Measurements from ENCODE around the gene CADPS. TPM values are rescaled to one million over a fixed set of nuclear protein-coding genes. Genes with fewer than 3 reads are reported as not detected.

Gene CADPS
- total RNA-seq, 2 experiments from 2014 or later = not detected

DNA sequence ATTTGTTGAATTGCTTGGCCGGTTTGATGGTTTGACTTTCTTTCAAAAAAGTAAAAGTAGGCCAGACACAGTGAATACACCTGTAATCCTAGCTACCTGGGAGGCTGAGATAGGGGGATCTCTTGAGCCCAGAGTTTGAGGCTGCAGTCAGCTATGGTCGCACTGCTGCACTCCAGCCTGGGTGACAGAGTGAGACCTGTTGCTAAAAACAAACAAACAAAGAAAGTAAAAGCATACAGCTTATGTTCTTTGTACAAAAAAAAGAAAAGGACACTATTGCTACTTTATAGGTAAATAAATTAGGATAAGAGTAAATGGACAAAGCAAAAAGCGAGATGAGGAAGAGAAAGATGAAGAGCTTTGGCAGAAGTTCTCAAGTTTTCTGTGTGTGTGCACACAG is 488.0 kb downstream of the CADPS start:
- Mint-ChIP-seq H3K9me3 (ENCODE audit: low read depth) (peaks cover 4% of the 10 kb centered on the region), H3K36me3 (ENCODE audit: low read depth) (no peaks in the 10 kb centered on the region), H3K4me1 (no peaks in the 10 kb centered on the region), H3K4me3 (no peak overlapping the region), H3K27me3 (peaks cover 7% of the 10 kb centered on the region), H3K27ac (no peak overlapping the region)
- CTCF ChIA-PET = interaction anchor here (0.6 kb wide), 2 partner anchors 46 to 114 kb away, joined by 3 to 4 read pairs; no protein-coding TSS in a partner anchor
- ATAC-seq = no peak
- no peak for DNase-seq
- POLR2A ChIA-PET = no interaction called here
- intact Hi-C loops (cut with DNase I, micrococcal nuclease) = no loop called here

DNA sequence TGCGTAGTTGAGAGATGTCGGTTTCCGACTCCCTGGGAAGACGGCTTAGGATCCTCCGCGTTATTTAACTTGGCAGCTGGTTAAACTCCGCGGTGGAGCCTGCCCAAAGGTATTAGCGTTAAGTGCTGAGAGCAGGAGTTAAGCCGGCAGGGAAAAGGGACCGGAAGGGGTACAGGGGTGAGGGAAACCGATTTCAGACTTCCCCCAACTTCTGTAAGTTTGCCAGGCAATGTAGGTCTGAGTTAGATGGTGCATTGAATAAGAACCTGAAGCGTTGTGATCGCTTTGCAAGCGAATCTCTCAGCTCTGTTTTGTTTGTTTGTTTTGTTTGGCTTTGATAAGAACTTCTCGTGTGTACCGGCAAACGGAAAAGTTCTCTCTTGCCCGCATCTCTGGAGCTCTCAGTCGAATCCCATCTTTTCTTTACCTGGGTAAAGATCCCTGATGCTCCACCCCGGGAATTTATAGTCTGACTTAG is 495.9 kb downstream of the CADPS start:
- intact Hi-C loops (cut with DNase I, micrococcal nuclease) = loop anchor here (10.0 kb wide), 2 partner anchors 495 to 815 kb away; partner anchors contain the start of genes CADPS (in 1 of the 2) and PTPRG (in 1 of the 2)
- no peak overlapping the region for H3K27ac Mint-ChIP-seq
- DNase-seq = no peak
- no peaks in the 10 kb centered on the region for H3K9me3 Mint-ChIP-seq (ENCODE audit: low read depth)
- peaks cover 60% of the 10 kb centered on the region for H3K27me3 Mint-ChIP-seq
- no peak for ATAC-seq
- H3K36me3 Mint-ChIP-seq (ENCODE audit: low read depth) = no peaks in the 10 kb centered on the region
- H3K4me3 Mint-ChIP-seq = no peak overlapping the region
- ChIA-PET POLR2A (no interaction called here), CTCF (no interaction called here)
- H3K4me1 Mint-ChIP-seq = peaks cover under 1% of the 10 kb centered on the region

DNA sequence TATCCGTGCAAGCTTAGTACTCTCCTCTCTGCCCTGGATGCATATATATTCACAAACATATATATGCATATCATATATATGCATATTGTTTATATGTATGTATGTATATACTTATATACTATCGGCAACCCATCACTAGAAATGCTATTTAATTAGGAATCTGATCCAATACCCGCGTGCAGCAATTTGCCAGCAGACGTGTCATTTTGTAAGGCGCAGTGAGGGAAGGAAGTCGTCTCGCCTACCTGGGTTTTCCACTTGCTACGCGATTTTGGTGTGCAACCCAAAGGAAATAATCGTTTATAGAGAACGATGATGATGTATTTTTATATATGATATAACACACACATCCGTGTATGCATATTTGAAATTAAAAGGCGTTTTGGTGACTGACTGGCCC is 496.3 kb downstream of the CADPS start:
- H3K4me3 Mint-ChIP-seq = no peak overlapping the region
- H3K9me3 Mint-ChIP-seq (ENCODE audit: low read depth) = no peaks in the 10 kb centered on the region
- H3K27me3 Mint-ChIP-seq = peaks cover 65% of the 10 kb centered on the region
- CTCF ChIA-PET = no interaction called here
- DNase-seq (no peak), ATAC-seq (no peak)
- no peaks in the 10 kb centered on the region for H3K36me3 Mint-ChIP-seq (ENCODE audit: low read depth)
- no peak overlapping the region for H3K27ac Mint-ChIP-seq
- POLR2A ChIA-PET = no interaction called here
- H3K4me1 Mint-ChIP-seq = peaks cover 4% of the 10 kb centered on the region
- intact Hi-C loops (cut with DNase I, micrococcal nuclease) = loop anchor here (1.0 to 10.0 kb wide), 3 partner anchors 9 to 814 kb away; partner anchors contain the start of genes CADPS (in 1 of the 2) and PTPRG (in 1 of the 2)

DNA sequence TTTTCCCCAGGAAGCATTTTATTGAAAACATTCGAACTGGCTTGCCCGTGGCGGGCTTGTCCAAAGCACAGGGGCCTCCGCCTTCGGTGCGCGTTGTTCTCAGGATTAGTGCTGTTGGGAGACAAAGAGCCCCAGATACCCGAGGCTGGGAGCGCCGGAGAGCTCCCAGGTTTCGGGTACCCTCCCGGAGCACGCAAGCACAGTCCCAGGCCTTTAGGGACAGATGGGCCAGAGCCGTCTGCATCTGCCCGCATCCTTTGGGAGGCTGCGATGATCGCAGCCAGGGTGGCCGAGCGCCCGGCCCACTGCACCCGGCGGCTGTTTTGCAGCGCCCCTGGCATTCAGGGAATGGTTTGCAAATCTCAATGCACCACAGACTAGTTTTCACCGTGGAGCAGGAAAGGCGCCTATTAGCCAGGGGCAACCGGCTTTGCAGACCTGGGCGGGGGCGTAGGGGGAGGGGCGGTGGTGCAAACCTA is 496.9 kb downstream of the CADPS start:
- H3K4me3 Mint-ChIP-seq = no peak overlapping the region
- H3K36me3 Mint-ChIP-seq (ENCODE audit: low read depth) = no peaks in the 10 kb centered on the region
- no peak overlapping the region for H3K27ac Mint-ChIP-seq
- no peak for ATAC-seq
- CTCF ChIA-PET = no interaction called here
- intact Hi-C loops (cut with DNase I, micrococcal nuclease) = loop anchor here (1.0 to 10.0 kb wide), 3 partner anchors 8 to 814 kb away; partner anchors contain the start of genes CADPS (in 1 of the 2) and PTPRG (in 1 of the 2)
- POLR2A ChIA-PET = no interaction called here
- DNase-seq = no peak
- peaks cover 69% of the 10 kb centered on the region for H3K27me3 Mint-ChIP-seq
- H3K4me1 Mint-ChIP-seq = peaks cover 4% of the 10 kb centered on the region
- H3K9me3 Mint-ChIP-seq (ENCODE audit: low read depth) = no peaks in the 10 kb centered on the region

DNA sequence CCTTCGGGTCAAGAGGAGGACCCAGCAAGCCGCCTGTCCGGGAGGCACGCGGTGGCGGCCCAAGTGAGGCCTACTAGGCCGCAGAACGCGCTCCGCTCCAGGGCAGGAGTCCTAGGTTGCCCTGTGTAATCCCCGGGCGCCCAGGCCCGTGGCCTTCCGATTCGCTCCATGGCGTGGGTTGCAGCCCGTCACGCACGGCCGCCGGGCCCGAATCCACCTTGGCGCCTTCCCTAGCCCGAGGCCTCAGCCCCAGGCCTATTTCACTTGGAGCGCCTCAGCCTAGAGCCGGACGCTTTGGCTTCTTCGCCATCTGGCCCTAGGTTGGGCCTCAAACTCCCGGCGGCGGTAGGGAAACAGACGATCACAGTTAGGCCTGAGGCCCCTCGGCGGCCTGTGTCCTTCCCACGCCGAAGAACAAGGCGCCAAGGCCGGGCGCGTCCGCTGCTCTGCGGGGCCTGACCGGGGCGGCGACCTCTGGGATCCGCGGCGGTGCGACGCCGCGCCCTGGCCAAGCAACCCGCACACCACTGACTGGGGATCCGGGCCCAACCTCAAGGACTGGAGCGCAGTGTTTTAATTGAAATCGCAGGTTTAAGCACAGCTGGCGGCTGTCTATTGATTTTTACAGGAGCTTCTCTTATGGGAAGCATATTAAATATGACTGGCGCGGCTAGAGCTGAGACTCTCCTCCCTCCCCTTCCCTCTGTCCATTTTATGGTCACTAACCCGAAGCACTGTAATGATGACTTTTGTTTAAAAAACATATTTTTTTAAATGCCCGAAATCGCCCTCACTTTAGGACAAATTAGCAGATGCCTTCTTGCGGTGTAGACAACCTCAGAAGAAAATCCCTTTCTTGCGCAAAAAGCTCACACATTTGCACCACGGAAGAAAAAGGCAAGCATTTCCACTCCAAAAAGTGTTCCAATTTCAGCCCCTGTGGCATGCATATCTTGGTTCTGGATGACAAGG is 498.0 kb downstream of the CADPS start:
- peaks cover 7% of the 10 kb centered on the region for H3K4me1 Mint-ChIP-seq
- H3K4me3 Mint-ChIP-seq = no peak overlapping the region
- no peaks in the 10 kb centered on the region for H3K36me3 Mint-ChIP-seq (ENCODE audit: low read depth)
- ChIA-PET POLR2A (no interaction called here), CTCF (no interaction called here)
- peaks cover 69% of the 10 kb centered on the region for H3K27me3 Mint-ChIP-seq
- H3K9me3 Mint-ChIP-seq (ENCODE audit: low read depth) = no peaks in the 10 kb centered on the region
- no peak overlapping the region for H3K27ac Mint-ChIP-seq
- no peak for ATAC-seq
- DNase-seq = no peak
- intact Hi-C loops (cut with DNase I, micrococcal nuclease) = loop anchor here (10.0 kb wide), 2 partner anchors 498 to 812 kb away; partner anchors contain the start of genes CADPS (in 1 of the 2) and PTPRG (in 1 of the 2)

DNA sequence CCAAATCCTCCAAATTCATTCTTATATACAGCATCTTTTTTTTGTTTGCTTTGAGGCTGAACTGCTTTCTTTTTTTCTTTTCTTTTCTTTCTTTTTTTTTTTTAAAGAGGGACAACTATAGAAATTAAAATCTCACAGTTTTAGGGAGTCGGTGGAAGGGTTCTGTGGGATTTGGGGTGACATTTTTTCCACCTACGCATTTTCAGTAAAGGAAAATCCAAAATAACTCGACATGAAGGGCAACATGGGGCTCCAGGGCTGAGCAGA is 498.8 kb downstream of the CADPS start:
- ATAC-seq = no peak
- Mint-ChIP-seq H3K9me3 (ENCODE audit: low read depth) (no peaks in the 10 kb centered on the region), H3K4me3 (no peak overlapping the region), H3K27ac (no peak overlapping the region), H3K4me1 (peaks cover 7% of the 10 kb centered on the region), H3K27me3 (peaks cover 67% of the 10 kb centered on the region), H3K36me3 (ENCODE audit: low read depth) (no peaks in the 10 kb centered on the region)
- intact Hi-C loops (cut with DNase I, micrococcal nuclease) = loop anchor here (10.0 kb wide), 2 partner anchors 498 to 812 kb away; partner anchors contain the start of genes CADPS (in 1 of the 2) and PTPRG (in 1 of the 2)
- DNase-seq = no peak
- ChIA-PET CTCF (no interaction called here), POLR2A (no interaction called here)

DNA sequence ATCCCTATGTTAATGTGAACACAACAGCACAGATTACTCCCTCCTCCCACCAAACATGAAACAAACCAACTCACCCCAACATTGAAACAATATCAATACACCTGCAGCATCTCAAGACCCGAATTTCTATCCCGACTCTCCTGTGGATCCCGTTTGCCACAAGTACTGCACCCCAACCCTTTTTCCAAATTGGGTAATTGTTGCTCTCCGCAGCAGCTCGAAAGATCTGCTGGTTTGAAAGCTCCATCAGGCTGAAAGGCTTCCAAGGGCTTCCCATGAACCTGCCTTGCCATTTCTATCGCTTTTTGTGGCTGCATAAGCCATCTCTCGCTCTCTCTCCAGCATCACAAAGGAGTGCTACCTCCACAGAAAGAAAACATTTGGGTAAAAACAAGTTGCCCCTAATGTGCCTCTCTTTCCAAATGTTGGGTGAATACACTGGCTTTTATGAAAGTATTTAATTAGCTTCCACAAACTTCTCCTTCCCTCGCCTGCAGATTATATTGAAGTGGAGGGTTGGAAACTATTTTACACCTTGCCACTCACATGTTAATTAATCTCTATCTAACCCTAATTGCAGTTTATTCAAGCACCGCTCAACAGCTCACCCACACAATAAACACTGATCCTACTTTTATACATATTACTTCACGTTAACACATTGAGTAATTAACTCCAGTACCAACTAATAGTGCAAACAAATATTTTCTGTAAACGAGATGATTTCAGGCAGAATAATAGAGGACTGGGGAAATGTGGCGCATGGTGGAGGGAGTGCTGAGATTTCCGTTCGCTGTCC is 499.4 kb downstream of the CADPS start:
- H3K27me3 Mint-ChIP-seq = peaks cover 68% of the 10 kb centered on the region
- DNase-seq = no peak
- no peak for ATAC-seq
- ChIA-PET POLR2A (no interaction called here), CTCF (no interaction called here)
- peaks cover 7% of the 10 kb centered on the region for H3K4me1 Mint-ChIP-seq
- H3K27ac Mint-ChIP-seq = no peak overlapping the region
- intact Hi-C loops (cut with DNase I, micrococcal nuclease) = loop anchor here (10.0 kb wide), 2 partner anchors 499 to 811 kb away; partner anchors contain the start of genes CADPS (in 1 of the 2) and PTPRG (in 1 of the 2)
- H3K36me3 Mint-ChIP-seq (ENCODE audit: low read depth) = no peaks in the 10 kb centered on the region
- H3K9me3 Mint-ChIP-seq (ENCODE audit: low read depth) = no peaks in the 10 kb centered on the region
- H3K4me3 Mint-ChIP-seq = no peak overlapping the region

DNA sequence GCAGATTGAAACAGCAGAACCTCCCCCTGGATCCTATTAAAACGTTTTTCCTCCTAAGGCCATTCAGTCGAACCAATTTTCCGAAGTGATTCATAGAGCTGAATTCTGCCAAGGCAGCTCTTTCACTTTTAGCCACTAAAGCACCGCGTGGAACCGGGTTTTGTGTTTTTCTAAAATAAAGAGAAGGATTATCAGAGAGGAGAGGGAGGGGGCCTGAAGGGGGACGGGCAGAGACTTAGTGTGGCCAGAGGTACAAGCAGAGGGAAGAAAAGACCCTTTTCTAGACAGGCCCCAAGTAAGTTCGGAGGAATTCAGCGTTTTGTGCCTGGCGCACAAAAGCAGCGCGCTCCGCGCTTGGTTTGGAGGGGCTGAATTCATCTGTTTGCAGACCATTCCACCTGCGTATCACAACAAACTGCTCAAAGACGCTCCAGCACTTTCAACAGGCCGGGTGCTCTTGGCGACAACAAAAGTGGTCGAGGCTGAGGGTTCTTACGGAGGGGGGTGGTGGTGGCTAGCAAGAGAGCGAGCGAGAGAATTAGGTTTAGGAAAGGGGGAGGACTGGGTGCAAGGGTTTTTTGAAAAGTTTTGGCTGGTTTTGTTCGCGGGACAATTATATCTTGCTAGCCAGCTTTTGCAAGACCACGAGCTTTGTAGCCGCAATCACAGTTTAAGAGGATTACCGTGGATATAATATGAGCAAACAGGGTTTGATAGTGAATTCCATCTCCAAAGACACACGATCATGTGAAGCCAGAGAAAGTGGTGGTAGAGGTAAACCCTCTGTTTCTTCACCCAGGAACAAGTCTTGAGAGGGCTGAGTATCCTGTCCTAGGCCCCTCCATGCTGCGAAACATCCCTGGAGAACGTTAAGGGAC is 500.6 kb downstream of the CADPS start:
- Mint-ChIP-seq H3K27me3 (peaks cover 68% of the 10 kb centered on the region), H3K9me3 (ENCODE audit: low read depth) (no peaks in the 10 kb centered on the region), H3K27ac (no peak overlapping the region), H3K4me1 (peaks cover 7% of the 10 kb centered on the region), H3K4me3 (no peak overlapping the region), H3K36me3 (ENCODE audit: low read depth) (no peaks in the 10 kb centered on the region)
- intact Hi-C loops (cut with DNase I, micrococcal nuclease) = loop anchor here (10.0 kb wide), 2 partner anchors 500 to 810 kb away; partner anchors contain the start of genes CADPS (in 1 of the 2) and PTPRG (in 1 of the 2)
- CTCF ChIA-PET = interaction anchor here (0.7 kb wide), 1 partner anchor 442 kb away, joined by 3 read pairs; no protein-coding TSS in a partner anchor
- POLR2A ChIA-PET = no interaction called here
- no peak for ATAC-seq
- DNase-seq = no peak

DNA sequence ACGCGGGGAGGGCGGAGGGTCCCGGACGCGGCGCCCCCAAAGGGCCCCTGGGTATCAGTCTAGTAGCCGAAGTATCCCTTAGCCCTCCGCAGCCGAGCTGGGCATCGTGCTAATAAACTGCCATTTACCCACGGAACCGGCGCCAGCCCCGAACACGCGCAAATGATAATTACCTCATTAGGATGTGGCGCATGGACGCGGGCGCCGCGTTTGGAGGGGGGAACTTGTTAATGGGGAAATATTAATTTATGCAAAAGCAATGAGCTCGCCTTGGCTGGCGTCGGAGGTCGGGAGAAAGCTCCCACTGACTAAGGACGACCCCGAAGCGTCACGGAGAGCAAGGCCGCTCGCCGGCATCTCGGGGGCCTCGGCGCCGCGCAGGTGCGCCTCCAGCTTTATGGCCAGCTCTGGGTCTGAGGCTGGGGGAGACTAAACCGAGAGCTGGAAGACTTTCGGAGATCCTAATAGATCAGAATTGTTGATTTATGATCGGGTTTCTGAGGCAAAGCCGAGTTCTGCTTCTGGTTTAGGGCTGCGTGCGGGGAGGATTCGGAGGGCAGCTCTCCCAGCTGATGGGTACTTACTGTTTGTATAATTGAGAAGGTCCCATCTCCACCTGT is 501.4 kb downstream of the CADPS start:
- DNase-seq (no peak), ATAC-seq (no peak)
- H3K9me3 Mint-ChIP-seq (ENCODE audit: low read depth) = no peaks in the 10 kb centered on the region
- intact Hi-C loops (cut with DNase I, micrococcal nuclease) = loop anchor here (10.0 kb wide), 2 partner anchors 501 to 809 kb away; partner anchors contain the start of genes CADPS (in 1 of the 2) and PTPRG (in 1 of the 2)
- ChIA-PET CTCF (no interaction called here), POLR2A (no interaction called here)
- H3K27ac Mint-ChIP-seq = no peak overlapping the region
- H3K27me3 Mint-ChIP-seq = peaks cover 68% of the 10 kb centered on the region
- H3K4me1 Mint-ChIP-seq = peaks cover 7% of the 10 kb centered on the region
- no peak overlapping the region for H3K4me3 Mint-ChIP-seq
- H3K36me3 Mint-ChIP-seq (ENCODE audit: low read depth) = no peaks in the 10 kb centered on the region

DNA sequence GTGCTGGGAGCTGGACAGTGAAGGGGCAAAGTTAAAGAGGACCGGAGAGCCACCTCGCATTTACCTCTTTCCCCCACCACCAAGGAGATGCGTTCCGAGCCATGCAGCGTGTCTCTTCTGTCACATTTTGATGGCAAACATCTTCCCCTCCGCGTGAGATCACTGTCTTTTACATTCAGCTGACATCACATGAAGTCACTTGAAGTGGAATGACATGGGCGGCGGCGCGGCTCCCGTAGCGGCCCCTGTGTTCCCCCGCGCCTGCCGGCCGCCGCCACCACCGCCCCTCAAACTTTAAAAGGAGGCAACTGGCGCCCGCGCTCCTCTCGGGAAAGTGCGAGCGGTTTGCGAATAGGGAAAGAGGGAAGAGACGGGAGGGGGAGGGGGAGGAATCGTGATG is 502.0 kb downstream of the CADPS start, which contains the start of gene FEZF2:
Gene FEZF2 (minus strand): TSS at position 336 of the 400 bp plus-strand sequence. CDS start 682 bp downstream, outside the sequence.
- H3K4me3 Mint-ChIP-seq = no peak within 1 kb of the TSS
- no peak within 1 kb of the TSS for H3K27ac Mint-ChIP-seq

More for the DNA sequence above, 502.0 kb downstream of the CADPS start, which contains the start of gene FEZF2:
- ChIA-PET CTCF (no interaction called here), POLR2A (no interaction called here)
- Mint-ChIP-seq H3K27me3 (peaks cover 71% of the 10 kb centered on the region), H3K4me1 (peaks cover 7% of the 10 kb centered on the region), H3K9me3 (ENCODE audit: low read depth) (no peaks in the 10 kb centered on the region), H3K36me3 (ENCODE audit: low read depth) (no peaks in the 10 kb centered on the region)
- intact Hi-C loops (cut with DNase I, micrococcal nuclease) = loop anchor here (10.0 kb wide), 2 partner anchors 502 to 808 kb away; partner anchors contain the start of genes CADPS (in 1 of the 2) and PTPRG (in 1 of the 2)
- ATAC-seq (no peak), DNase-seq (no peak)

Measured in activated CD4-positive, alpha-beta T cell treated with anti-CD3 and anti-CD28 coated beads for 36 hours (primary cell).